ENCODE measurements around the gene KCNK2.

Gene KCNK2

GRCh38 chr1:215128504-215128903 lies 46.0 kb downstream of the KCNK2 start:
- TF ChIP-seq, protein P1, sequence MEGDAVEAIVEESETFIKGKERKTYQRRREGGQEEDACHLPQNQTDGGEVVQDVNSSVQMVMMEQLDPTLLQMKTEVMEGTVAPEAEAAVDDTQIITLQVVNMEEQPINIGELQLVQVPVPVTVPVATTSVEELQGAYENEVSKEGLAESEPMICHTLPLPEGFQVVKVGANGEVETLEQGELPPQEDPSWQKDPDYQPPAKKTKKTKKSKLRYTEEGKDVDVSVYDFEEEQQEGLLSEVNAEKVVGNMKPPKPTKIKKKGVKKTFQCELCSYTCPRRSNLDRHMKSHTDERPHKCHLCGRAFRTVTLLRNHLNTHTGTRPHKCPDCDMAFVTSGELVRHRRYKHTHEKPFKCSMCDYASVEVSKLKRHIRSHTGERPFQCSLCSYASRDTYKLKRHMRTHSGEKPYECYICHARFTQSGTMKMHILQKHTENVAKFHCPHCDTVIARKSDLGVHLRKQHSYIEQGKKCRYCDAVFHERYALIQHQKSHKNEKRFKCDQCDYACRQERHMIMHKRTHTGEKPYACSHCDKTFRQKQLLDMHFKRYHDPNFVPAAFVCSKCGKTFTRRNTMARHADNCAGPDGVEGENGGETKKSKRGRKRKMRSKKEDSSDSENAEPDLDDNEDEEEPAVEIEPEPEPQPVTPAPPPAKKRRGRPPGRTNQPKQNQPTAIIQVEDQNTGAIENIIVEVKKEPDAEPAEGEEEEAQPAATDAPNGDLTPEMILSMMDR (IDR thresholded peaks at IDR 0.05; ENCODE audit: poor library complexity, severe bottlenecking), result no peak

GRCh38 chr1:215131291-215131690 lies 48.8 kb downstream of the KCNK2 start:
- ATAC-seq (ENCODE audit: low read depth) (no peak), DNase-seq (ENCODE audit: low spot score) (no peak)
- Histone ChIP-seq H3K9me3 (ENCODE audit: severe bottlenecking) (no peaks in the 10 kb centered on the region), H3K27ac (ENCODE audit: poor library complexity, severe bottlenecking) (no peak overlapping the region), H3K27me3 (ENCODE audit: insufficient read depth, poor library complexity, severe bottlenecking) (no peaks in the 10 kb centered on the region), H3K36me3 (ENCODE audit: low read depth) (no peaks in the 10 kb centered on the region), H3K4me1 (ENCODE audit: insufficient read depth, poor library complexity, severe bottlenecking) (no peaks in the 10 kb centered on the region), H3K4me3 (ENCODE audit: severe bottlenecking) (no peak overlapping the region)
- TF ChIP-seq, protein P1 (IDR thresholded peaks at IDR 0.05; ENCODE audit: poor library complexity, severe bottlenecking), result no peak

More at GRCh38 chr1:215128504-215128903, 46.0 kb downstream of the KCNK2 start:
- Histone ChIP-seq H3K27ac (ENCODE audit: poor library complexity, severe bottlenecking) (no peak overlapping the region), H3K4me1 (ENCODE audit: insufficient read depth, poor library complexity, severe bottlenecking) (no peaks in the 10 kb centered on the region), H3K36me3 (ENCODE audit: low read depth) (no peaks in the 10 kb centered on the region), H3K27me3 (ENCODE audit: insufficient read depth, poor library complexity, severe bottlenecking) (no peaks in the 10 kb centered on the region), H3K9me3 (ENCODE audit: severe bottlenecking) (no peaks in the 10 kb centered on the region), H3K4me3 (ENCODE audit: severe bottlenecking) (no peak overlapping the region)
- no peak for DNase-seq (ENCODE audit: low spot score)
- ATAC-seq (ENCODE audit: low read depth), result no peak

GRCh38 chr1:215132156-215132555 lies 49.6 kb downstream of the KCNK2 start:
- Histone ChIP-seq H3K9me3 (ENCODE audit: severe bottlenecking) (no peaks in the 10 kb centered on the region), H3K4me3 (ENCODE audit: severe bottlenecking) (no peak overlapping the region), H3K36me3 (ENCODE audit: low read depth) (no peaks in the 10 kb centered on the region), H3K4me1 (ENCODE audit: insufficient read depth, poor library complexity, severe bottlenecking) (no peaks in the 10 kb centered on the region), H3K27me3 (ENCODE audit: insufficient read depth, poor library complexity, severe bottlenecking) (no peaks in the 10 kb centered on the region), H3K27ac (ENCODE audit: poor library complexity, severe bottlenecking) (no peak overlapping the region)
- ATAC-seq (ENCODE audit: low read depth), result no peak
- TF ChIP-seq, protein P1 (IDR thresholded peaks at IDR 0.05; ENCODE audit: poor library complexity, severe bottlenecking), result no peak
- no peak for DNase-seq (ENCODE audit: low spot score)

DNA sequence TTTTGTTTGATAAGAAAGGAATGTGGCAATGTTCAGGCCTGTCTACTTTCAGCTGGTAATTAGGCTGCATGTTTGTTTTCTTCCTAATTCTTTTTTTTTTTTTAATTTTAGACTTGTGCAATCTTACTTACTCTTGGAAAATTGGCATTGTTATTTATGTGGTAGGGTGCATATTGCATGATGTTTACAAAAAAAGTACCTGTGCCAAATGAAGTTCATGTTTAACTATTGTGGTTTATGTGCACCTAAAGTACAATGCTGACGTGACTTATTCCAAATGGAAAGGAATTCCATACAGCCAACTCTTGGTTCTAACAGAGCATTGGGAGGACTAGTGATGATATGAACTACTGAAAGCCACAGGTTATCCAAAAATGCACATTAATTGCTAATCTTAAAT lies 51.0 kb downstream of the KCNK2 start:
- Histone ChIP-seq H3K4me1 (ENCODE audit: insufficient read depth, poor library complexity, severe bottlenecking) (no peaks in the 10 kb centered on the region), H3K36me3 (ENCODE audit: low read depth) (no peaks in the 10 kb centered on the region), H3K4me3 (ENCODE audit: severe bottlenecking) (no peak overlapping the region), H3K9me3 (ENCODE audit: severe bottlenecking) (no peaks in the 10 kb centered on the region), H3K27ac (ENCODE audit: poor library complexity, severe bottlenecking) (no peak overlapping the region), H3K27me3 (ENCODE audit: insufficient read depth, poor library complexity, severe bottlenecking) (no peaks in the 10 kb centered on the region)
- TF ChIP-seq, protein P1 (IDR thresholded peaks at IDR 0.05; ENCODE audit: poor library complexity, severe bottlenecking), result no peak
- DNase-seq (ENCODE audit: low spot score), result no peak
- ATAC-seq (ENCODE audit: low read depth), result no peak

GRCh38 chr1:215137985-215138384 lies 55.4 kb downstream of the KCNK2 start:
- H3K27me3 ChIP-seq (ENCODE audit: insufficient read depth, poor library complexity, severe bottlenecking), result no peaks in the 10 kb centered on the region
- ATAC-seq (ENCODE audit: low read depth), result no peak

More at GRCh38 chr1:215137985-215138384, 55.4 kb downstream of the KCNK2 start:
- Histone ChIP-seq H3K9me3 (ENCODE audit: severe bottlenecking) (no peaks in the 10 kb centered on the region), H3K4me1 (ENCODE audit: insufficient read depth, poor library complexity, severe bottlenecking) (no peaks in the 10 kb centered on the region), H3K36me3 (ENCODE audit: low read depth) (no peaks in the 10 kb centered on the region), H3K27ac (ENCODE audit: poor library complexity, severe bottlenecking) (no peak overlapping the region), H3K4me3 (ENCODE audit: severe bottlenecking) (no peak overlapping the region)
- TF ChIP-seq, protein P1 (IDR thresholded peaks at IDR 0.05; ENCODE audit: poor library complexity, severe bottlenecking), result no peak
- no peak for DNase-seq (ENCODE audit: low spot score)
